Measurements from ENCODE around the gene ADAM12.
A peak's percentile ranks its signal among the peaks of the same experiment; 100 is the strongest.

ADAM12 gene

GRCh38 chr10:126042906-126043305 is 345.4 kb downstream of the ADAM12 start:
- Mint-ChIP-seq H3K4me3 (no peak overlapping the region), H3K4me1 (no peaks in the 10 kb centered on the region), H3K36me3 (ENCODE audit: insufficient read depth) (no peaks in the 10 kb centered on the region), H3K27ac (ENCODE audit: low read depth) (no peak overlapping the region), H3K27me3 (no peaks in the 10 kb centered on the region), H3K9me3 (no peaks in the 10 kb centered on the region)
- DNase-seq (ENCODE audit: low spot score in 2 of 2) (no peak), ATAC-seq (replicated peaks; ENCODE audit: extremely low read depth, poor library complexity, severe bottlenecking) (no peak)

DNA sequence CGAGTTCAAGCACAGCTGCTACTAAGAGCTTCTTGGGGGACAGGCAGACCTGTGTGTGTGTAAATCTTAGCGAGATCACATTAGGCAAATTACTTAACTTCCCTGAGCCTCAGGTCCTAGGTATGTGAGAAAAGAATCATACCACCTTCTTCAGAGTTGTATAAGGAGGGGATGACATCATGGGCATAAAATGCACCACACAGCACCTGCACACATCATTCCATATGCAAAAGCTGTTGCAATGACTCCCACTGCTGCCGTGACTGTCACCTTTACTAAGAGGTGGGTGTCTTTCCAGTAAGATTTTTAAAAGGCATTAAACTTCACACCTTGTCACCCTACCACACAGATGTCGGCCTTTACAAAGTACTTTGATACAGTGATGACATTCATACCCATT is 345.9 kb downstream of the ADAM12 start:
- H3K4me3 Mint-ChIP-seq: no peak overlapping the region
- no peaks in the 10 kb centered on the region for H3K27me3 Mint-ChIP-seq
- DNase-seq (ENCODE audit: low spot score in 2 of 2) (no peak), ATAC-seq (replicated peaks; ENCODE audit: extremely low read depth, poor library complexity, severe bottlenecking) (no peak)
- no peaks in the 10 kb centered on the region for H3K9me3 Mint-ChIP-seq
- no peaks in the 10 kb centered on the region for H3K36me3 Mint-ChIP-seq (ENCODE audit: insufficient read depth)
- peak overlapping the region; percentile 88 for H3K27ac Mint-ChIP-seq (ENCODE audit: low read depth)
- no peaks in the 10 kb centered on the region for H3K4me1 Mint-ChIP-seq

GRCh38 chr10:126041804-126042231 is 346.5 kb downstream of the ADAM12 start:
- Mint-ChIP-seq H3K9me3 (no peaks in the 10 kb centered on the region), H3K36me3 (ENCODE audit: insufficient read depth) (no peaks in the 10 kb centered on the region), H3K27ac (ENCODE audit: low read depth) (peak overlapping the region; percentile 88), H3K4me1 (no peaks in the 10 kb centered on the region), H3K4me3 (peak overlapping the region; percentile 11), H3K27me3 (no peaks in the 10 kb centered on the region)
- DNase-seq (ENCODE audit: low spot score in 2 of 2) (peak; percentile 25 to 48), ATAC-seq (replicated peaks; ENCODE audit: extremely low read depth, poor library complexity, severe bottlenecking) (peak; percentile 86)

DNA sequence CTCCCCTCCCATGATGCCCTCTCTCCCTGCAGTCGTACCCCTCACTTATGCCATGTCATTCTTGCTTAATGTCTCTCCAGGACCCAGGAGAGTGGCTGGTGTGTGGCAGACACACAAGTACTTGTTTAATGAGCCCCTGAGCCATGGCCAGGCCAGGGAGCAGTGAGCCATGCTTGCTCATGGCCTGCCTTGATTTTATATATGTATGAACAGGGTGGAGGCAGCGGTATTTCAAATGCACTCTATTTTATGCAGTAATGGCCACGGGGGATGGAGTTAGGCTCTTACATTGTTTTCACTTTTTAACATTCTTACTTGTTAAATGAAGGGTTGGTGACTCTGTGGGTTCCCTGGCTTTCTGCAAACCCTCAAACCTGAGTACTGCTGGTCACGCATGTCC is 347.2 kb downstream of the ADAM12 start:
- DNase-seq (ENCODE audit: low spot score in 2 of 2): no peak
- Mint-ChIP-seq H3K4me1 (no peaks in the 10 kb centered on the region), H3K27me3 (no peaks in the 10 kb centered on the region), H3K36me3 (ENCODE audit: insufficient read depth) (no peaks in the 10 kb centered on the region), H3K4me3 (no peak overlapping the region), H3K27ac (ENCODE audit: low read depth) (no peak overlapping the region), H3K9me3 (no peaks in the 10 kb centered on the region)
- ATAC-seq (replicated peaks; ENCODE audit: extremely low read depth, poor library complexity, severe bottlenecking): no peak

DNA sequence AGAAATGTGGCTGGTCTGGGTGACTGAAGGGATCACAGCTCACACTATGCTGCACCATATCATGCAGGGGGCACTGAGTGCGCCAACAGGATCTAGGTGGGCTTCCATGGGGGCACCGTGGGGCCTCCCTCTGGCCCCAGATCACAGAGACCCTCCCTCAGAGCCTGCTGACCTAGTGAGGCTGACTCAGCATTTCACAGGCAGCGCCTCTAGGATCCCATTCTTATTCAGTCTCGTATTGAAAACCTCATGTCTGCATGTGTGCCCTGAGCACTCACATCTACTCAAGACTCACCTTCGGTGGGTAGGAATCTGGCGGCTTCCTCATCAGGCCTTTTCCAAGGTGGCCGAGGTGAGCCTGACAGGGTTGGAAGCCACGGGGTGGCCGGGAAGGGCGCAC is 350.3 kb downstream of the ADAM12 start:
- H3K9me3 Mint-ChIP-seq: peaks cover 6% of the 10 kb centered on the region
- no peak for ATAC-seq (replicated peaks; ENCODE audit: extremely low read depth, poor library complexity, severe bottlenecking)
- no peak for DNase-seq (ENCODE audit: low spot score in 2 of 2)
- no peaks in the 10 kb centered on the region for H3K27me3 Mint-ChIP-seq
- no peak overlapping the region for H3K27ac Mint-ChIP-seq (ENCODE audit: low read depth)
- H3K4me1 Mint-ChIP-seq: no peaks in the 10 kb centered on the region
- H3K36me3 Mint-ChIP-seq (ENCODE audit: insufficient read depth): no peaks in the 10 kb centered on the region
- no peak overlapping the region for H3K4me3 Mint-ChIP-seq

DNA sequence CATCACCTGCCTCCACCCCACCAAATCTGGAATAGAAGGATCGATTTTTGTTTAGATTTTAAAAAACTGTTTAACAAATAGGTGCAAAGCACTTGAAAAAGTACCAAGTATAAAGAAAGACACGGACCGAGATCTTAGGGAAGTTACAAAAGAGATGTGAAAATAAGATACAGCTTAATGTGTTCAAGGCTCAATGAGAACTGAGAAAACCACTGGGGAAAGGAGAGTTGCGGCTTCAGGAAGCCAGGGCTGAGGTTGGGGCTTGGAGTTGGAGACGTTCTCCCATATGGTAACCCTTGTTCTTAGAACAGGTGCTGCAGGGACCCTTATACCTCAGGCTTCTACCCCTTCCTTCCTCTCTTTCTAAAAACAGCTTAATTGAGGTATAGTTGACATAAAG is 351.8 kb downstream of the ADAM12 start:
- H3K4me1 Mint-ChIP-seq: no peaks in the 10 kb centered on the region
- DNase-seq (ENCODE audit: low spot score in 2 of 2): no peak
- H3K27me3 Mint-ChIP-seq: no peaks in the 10 kb centered on the region
- no peaks in the 10 kb centered on the region for H3K36me3 Mint-ChIP-seq (ENCODE audit: insufficient read depth)
- ATAC-seq (replicated peaks; ENCODE audit: extremely low read depth, poor library complexity, severe bottlenecking): no peak
- no peak overlapping the region for H3K27ac Mint-ChIP-seq (ENCODE audit: low read depth)
- no peak overlapping the region for H3K4me3 Mint-ChIP-seq
- H3K9me3 Mint-ChIP-seq: peaks cover 6% of the 10 kb centered on the region

- Mint-ChIP-seq H3K36me3 (ENCODE audit: insufficient read depth) (no peaks in the 10 kb centered on the region), H3K4me1 (no peaks in the 10 kb centered on the region), H3K9me3 (peaks cover 12% of the 10 kb centered on the region), H3K27ac (ENCODE audit: low read depth) (no peak overlapping the region), H3K4me3 (no peak overlapping the region), H3K27me3 (no peaks in the 10 kb centered on the region)
- DNase-seq (ENCODE audit: low spot score in 2 of 2) (no peak), ATAC-seq (replicated peaks; ENCODE audit: extremely low read depth, poor library complexity, severe bottlenecking) (no peak)
These were observed 353.7 kb downstream of the ADAM12 start for GRCh38 chr10:126034586-126034985.

DNA sequence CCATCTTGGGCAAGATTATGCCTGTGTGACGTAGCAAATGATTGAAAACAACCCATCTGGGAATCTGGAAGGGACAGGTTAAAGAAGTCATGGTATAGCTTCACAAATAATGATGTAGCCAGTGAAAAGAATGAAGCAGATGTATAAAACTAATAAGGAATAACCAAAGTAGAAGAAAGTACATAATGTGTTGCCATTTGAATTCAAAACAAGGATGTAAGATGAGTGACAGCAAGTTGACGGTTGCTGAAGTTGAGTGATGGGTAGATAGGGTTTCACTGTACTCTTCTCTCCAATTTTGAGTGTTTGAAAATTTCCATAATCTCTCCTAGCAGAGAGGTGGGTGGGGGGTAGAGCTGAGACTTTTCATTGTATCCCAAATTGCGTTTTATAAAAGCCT is 358.3 kb downstream of the ADAM12 start:
- H3K36me3 Mint-ChIP-seq (ENCODE audit: insufficient read depth): no peaks in the 10 kb centered on the region
- no peak overlapping the region for H3K27ac Mint-ChIP-seq (ENCODE audit: low read depth)
- H3K27me3 Mint-ChIP-seq: peaks cover 5% of the 10 kb centered on the region
- H3K9me3 Mint-ChIP-seq: peaks cover 30% of the 10 kb centered on the region
- H3K4me1 Mint-ChIP-seq: no peaks in the 10 kb centered on the region
- no peak overlapping the region for H3K4me3 Mint-ChIP-seq
- ATAC-seq (replicated peaks; ENCODE audit: extremely low read depth, poor library complexity, severe bottlenecking) (no peak), DNase-seq (ENCODE audit: low spot score in 2 of 2) (no peak)

DNA sequence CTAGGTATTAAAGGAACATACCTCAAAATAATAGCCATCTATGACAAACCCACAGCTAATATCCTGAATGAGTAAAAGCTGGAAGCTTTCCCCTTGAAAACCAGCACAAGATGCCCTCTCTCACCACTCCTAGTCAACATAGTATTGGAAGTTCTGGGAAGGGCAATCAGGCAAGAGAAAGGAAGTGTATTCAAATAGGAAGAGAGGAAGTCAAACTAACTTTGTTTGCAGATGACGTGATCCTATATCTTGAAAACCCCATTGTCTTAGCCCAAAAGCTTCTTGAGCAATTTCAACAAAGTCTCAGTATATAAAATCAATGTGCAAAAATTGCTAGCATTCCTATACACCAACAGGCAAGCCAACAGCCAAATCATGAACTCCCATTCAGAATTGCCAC is 360.6 kb downstream of the ADAM12 start:
- no peak overlapping the region for H3K27ac Mint-ChIP-seq (ENCODE audit: low read depth)

GRCh38 chr10:126022841-126023240 is 365.4 kb downstream of the ADAM12 start:
- H3K27me3 Mint-ChIP-seq: peaks cover 9% of the 10 kb centered on the region

More for the DNA sequence above, 360.6 kb downstream of the ADAM12 start:
- peaks cover 23% of the 10 kb centered on the region for H3K9me3 Mint-ChIP-seq
- no peak overlapping the region for H3K4me3 Mint-ChIP-seq
- H3K4me1 Mint-ChIP-seq: no peaks in the 10 kb centered on the region
- no peak for DNase-seq (ENCODE audit: low spot score in 2 of 2)
- ATAC-seq (replicated peaks; ENCODE audit: extremely low read depth, poor library complexity, severe bottlenecking): no peak
- no peaks in the 10 kb centered on the region for H3K36me3 Mint-ChIP-seq (ENCODE audit: insufficient read depth)
- H3K27me3 Mint-ChIP-seq: peaks cover 9% of the 10 kb centered on the region

GRCh38 chr10:126021833-126022500 is 366.3 kb downstream of the ADAM12 start:
- no peak overlapping the region for H3K27ac Mint-ChIP-seq (ENCODE audit: low read depth)
- no peak for ATAC-seq (replicated peaks; ENCODE audit: extremely low read depth, poor library complexity, severe bottlenecking)
- H3K4me1 Mint-ChIP-seq: no peaks in the 10 kb centered on the region
- no peak overlapping the region for H3K4me3 Mint-ChIP-seq
- H3K9me3 Mint-ChIP-seq: peaks cover 12% of the 10 kb centered on the region
- peaks cover 9% of the 10 kb centered on the region for H3K27me3 Mint-ChIP-seq
- DNase-seq (ENCODE audit: low spot score in 2 of 2): no peak
- H3K36me3 Mint-ChIP-seq (ENCODE audit: insufficient read depth): no peaks in the 10 kb centered on the region

More at GRCh38 chr10:126022841-126023240, 365.4 kb downstream of the ADAM12 start:
- Mint-ChIP-seq H3K9me3 (peaks cover 15% of the 10 kb centered on the region), H3K4me3 (no peak overlapping the region), H3K36me3 (ENCODE audit: insufficient read depth) (no peaks in the 10 kb centered on the region), H3K4me1 (no peaks in the 10 kb centered on the region), H3K27ac (ENCODE audit: low read depth) (no peak overlapping the region)
- DNase-seq (ENCODE audit: low spot score in 2 of 2) (no peak), ATAC-seq (replicated peaks; ENCODE audit: extremely low read depth, poor library complexity, severe bottlenecking) (no peak)

GRCh38 chr10:126017961-126018560 is 370.2 kb downstream of the ADAM12 start:
- H3K27me3 Mint-ChIP-seq: no peaks in the 10 kb centered on the region
- DNase-seq (ENCODE audit: low spot score in 2 of 2): no peak
- no peaks in the 10 kb centered on the region for H3K36me3 Mint-ChIP-seq (ENCODE audit: insufficient read depth)
- no peak overlapping the region for H3K4me3 Mint-ChIP-seq
- no peak for ATAC-seq (replicated peaks; ENCODE audit: extremely low read depth, poor library complexity, severe bottlenecking)
- no peaks in the 10 kb centered on the region for H3K4me1 Mint-ChIP-seq
- H3K9me3 Mint-ChIP-seq: peaks cover 7% of the 10 kb centered on the region
- no peak overlapping the region for H3K27ac Mint-ChIP-seq (ENCODE audit: low read depth)

DNA sequence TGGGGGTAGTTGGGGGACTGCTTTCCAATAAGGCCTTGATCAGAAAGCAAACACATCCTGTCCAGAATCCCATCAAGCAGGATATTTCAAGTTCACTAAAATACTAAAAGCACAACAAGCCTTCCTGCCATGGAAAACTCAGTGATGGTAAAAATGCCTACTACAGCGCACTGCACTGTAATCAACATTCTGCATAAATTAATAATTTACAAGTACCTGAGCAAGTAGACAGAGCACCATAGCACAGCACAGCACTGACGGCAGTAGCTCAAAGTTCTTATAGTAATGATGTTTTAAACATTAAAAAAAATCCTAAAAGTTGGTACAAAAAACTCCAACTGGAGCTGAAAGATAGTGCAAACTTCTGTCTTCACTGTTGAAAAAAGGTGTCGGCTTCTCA is 371.4 kb downstream of the ADAM12 start:
- no peak overlapping the region for H3K27ac Mint-ChIP-seq (ENCODE audit: low read depth)
- ATAC-seq (replicated peaks; ENCODE audit: extremely low read depth, poor library complexity, severe bottlenecking): no peak
- no peaks in the 10 kb centered on the region for H3K36me3 Mint-ChIP-seq (ENCODE audit: insufficient read depth)

More for the DNA sequence above, 371.4 kb downstream of the ADAM12 start:
- H3K4me3 Mint-ChIP-seq: no peak overlapping the region
- H3K9me3 Mint-ChIP-seq: peaks cover 7% of the 10 kb centered on the region
- no peaks in the 10 kb centered on the region for H3K27me3 Mint-ChIP-seq
- no peak for DNase-seq (ENCODE audit: low spot score in 2 of 2)
- H3K4me1 Mint-ChIP-seq: no peaks in the 10 kb centered on the region

Measured in central memory CD8-positive, alpha-beta T cell (primary cell).